NCI-H2107 treated with DMSO at 0.1 percent for 48 hours (cell line): ENCODE results near the gene TSPAN9.
A peak's percentile ranks its signal among the peaks of the same experiment; 100 is the strongest.

Source experiments
- DNase-seq: peaks from one replicate; lab custom pipeline; 2025; ENCODE audit not compliant: unreplicated experiment; lab: John Stamatoyannopoulos, UW

The TSPAN9 gene

DNA sequence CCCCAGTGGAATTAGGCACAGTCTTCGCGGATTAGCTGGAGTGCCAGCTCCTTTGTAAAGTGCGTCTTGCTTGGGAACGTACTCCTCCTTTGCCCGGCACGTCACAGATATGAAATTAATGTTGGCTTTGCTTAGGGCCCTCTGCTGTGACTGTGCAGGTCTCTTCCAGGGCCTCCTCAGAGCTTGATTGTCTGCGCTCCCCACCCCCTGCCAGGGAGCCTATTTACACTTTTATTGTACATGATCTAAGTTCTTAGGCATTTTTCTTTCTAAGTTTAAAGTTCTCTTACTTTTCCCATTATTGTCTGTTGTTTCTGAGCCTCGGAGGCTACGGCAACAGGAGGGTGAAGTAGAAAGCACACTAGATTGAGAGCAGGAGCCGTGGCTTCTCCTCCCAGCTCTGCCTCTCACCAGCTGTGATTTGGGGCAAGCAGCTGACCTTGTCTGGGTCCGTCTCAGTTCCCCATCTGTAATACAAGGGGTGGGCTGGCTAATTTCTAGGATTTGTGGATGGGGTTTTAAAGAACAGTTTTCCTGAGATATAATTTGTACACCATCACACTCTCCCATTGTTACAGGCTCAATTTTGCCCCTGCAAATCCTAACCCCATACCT lies 81.8 kb downstream of the TSPAN9 start:
- no peak for DNase-seq

DNA sequence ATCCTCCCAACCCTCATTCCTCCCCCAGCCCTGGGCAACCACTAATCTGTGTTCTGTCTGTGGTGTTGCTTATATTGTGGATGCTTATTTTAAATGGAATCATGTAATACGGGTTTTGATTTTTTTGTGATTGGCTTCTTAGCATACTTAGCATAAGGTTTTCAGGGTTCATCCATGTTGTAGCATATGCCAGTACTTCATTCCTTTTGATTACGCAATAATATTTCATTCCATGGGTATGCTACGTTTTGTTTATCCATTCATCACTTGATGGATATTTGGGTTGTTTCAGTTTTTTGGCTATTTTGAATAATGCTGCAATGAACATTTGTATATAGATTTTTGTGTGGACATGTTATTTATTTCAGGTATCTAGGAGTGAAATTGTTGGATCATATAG lies 82.9 kb downstream of the TSPAN9 start:
- DNase-seq = no peak

DNA sequence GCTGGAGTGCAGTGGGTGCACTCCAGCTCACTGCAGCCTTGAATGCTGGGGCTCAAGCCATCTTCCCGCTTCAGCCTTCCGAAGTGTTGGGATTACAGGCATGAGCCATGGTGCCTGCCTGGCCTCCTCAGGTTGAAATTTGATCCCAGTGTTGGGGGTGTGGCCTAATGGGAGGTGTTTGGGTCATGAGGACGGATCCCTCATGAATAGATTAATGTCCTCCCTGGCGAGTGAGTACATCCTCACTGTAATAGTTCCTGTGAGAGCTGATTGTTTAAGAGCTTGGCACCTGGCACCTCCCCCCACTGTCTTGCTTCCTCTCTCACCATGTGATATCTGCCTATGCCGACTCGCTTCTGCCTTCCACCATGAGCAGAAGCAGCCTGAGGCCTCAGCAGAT lies 84.7 kb downstream of the TSPAN9 start:
- DNase-seq = no peak

DNA sequence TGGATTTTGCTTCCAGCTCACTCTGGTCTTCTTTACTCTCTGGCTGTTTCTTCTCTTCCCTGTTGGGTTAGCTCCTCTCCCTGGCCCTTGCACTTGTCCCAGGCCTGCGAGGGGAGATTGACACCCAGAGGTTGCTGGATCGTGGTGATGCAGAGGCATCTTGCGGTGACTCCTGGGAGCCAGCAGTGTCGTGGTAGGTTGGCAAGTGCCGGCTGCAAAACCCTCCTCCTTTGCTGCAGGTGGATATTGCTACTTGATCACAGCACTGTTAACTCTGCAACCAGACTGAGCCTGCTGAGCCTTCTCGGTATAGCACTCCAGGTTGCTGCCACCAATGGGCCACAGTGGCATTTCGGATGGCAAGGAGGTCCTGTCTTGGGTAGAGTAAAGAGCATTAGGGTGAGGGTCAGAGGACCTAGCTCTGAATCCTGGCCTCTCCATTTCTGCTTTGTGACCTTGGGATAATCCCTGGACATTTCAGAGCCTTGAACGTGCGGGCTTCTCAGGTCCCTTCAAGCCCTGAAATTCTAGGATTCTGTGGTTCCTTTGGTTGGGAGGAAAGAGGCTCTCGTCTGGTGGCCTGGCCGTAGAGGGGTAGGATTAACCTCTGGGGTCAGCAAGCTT lies 87.4 kb downstream of the TSPAN9 start:
- no peak for DNase-seq

DNA sequence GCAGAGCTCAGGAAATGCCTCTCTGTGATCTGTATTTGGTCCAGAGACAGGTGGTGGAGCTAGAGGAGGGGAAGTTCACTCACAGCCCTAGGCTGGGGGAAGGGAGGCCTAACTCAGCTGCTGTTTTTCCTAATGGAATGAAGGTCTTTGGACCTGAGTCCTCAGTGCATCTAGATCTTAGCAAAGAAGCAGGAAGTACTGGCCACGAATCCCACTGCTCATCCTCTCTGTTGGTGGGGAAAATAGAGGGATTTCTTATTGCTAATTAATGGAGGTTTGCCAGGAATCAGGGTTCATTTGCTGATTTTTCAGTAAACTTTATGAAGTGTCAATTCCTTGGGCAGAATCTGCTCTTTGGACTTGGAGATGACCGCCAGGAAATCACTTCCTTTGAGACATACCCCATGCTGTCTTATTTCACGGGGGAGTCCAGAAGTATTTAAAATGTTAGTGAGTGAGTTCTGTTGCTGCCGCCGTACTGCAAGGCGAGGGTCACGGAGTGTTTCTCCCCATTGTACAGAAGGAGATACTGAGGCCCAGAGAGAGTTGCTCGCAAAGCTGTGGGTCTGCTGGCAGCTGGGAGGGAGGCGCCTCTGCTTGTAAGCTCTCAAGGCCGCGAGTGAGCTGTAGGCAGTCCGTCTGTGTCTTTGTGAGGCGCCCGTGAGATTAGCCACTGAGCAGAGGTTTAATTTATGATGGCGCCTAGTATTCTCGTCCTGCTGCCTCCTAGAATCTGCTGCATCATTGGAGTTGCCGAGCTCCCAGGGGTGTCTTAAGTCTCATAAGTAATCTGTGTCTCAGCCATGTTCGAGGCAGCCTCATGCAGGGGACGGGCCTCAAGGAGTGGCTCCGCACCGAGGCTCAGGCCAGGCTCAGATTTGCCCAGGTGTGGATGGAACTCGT lies 88.2 kb downstream of the TSPAN9 start:
- no peak for DNase-seq

DNA sequence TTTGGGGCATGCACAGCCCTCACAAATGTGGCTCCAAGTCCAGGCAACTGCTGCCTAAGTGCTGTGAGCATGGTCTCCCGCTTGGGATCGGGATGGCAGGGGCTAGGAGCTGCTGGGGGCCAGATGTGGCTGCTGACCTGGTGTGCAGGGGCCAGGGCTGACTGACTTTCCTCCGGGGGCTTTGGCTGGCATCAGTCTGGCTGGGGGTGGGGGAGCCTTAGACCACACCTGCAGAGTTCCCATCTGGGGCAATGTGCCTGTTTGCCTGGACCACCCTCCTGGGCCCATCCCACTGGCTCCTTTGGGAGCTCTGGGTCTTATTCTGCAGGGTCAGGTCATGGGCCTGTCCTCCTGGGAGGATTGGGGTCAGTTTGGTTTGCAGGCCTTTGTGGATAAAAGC lies 90.5 kb downstream of the TSPAN9 start:
- DNase-seq = no peak

DNA sequence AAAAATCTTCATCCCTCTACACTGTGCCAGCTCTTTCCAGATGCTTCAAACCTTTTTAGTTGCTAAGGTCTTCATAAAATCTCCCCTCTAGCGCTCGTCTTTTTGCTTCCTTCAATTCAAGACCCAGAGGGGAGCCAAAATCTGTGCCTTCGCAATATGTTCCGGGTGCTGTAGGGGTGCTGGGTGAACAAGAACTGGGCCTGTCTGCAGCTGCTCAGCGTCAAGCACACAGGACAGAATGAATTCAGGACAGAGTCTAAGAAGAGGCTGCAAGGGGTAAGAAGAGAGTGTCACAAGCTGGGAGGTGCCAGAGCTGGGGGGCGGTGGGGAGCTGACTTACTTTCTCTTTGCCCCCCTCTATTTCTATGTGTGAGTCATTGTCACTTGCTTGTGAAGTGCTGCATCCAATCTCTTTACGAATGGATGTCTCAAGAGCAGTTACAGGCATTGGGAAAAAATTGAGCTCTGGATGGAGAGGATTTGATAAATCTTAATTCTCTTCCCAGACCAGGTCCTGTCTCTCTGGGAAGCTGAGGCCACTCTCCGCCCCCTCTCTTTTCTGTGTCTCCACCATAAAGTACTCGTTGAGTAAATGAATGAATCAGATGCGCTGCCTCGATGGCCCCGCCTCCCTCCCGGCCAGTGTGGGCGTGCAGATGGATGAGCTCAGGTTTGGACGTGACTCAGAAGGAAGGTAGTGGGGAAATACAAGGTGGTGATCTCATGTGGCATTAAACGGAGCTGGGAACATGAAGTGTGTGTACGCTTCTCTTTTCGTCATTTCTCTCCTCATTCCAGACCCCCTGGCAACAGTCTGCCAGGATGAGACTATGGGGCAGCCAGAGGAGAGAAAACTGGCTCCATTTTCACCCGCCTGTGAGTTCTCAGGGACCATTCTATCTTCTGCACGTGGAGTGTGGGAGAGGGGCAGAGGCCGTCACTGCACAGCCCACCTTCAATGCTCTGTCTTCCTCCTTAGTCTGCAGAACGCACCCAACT lies 91.3 kb downstream of the TSPAN9 start:
- DNase-seq = no peak

DNA sequence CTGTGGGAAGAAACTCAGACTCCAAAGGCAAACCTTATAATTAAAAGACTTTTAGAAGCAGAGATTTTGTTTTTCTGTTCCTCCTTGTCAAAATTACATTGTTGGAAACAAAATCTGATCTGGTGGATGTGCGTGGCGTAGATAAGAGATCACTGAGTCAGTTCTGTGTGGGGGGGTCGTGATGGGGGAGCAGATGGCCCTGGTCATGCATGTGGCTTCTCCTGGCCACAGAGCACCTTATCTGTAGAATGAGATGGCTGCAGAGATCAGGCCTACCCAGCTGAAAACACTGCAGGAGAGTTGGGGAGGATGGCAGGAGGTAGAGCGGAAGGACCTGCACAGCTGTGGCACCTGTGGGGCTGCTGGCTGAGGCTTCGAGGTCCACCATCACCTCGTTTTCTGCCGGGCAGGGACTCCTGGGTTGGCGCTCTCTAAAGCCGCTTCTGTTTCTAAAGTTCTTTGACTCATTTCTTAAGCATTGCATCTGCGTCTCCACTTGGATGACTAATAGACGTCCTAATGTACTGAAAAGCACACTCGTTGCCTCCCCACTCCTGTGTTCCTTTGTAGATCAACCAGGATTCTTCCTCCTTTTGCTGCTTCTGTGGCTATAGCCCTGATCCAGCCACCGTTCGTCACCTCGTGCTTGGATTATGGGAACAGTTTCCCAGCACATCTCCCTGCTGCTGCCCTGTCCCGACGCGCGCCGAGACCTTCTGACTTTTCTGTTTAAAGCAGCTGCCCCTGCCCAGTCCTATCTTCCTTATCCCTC lies 93.4 kb downstream of the TSPAN9 start:
- DNase-seq = no peak

DNA sequence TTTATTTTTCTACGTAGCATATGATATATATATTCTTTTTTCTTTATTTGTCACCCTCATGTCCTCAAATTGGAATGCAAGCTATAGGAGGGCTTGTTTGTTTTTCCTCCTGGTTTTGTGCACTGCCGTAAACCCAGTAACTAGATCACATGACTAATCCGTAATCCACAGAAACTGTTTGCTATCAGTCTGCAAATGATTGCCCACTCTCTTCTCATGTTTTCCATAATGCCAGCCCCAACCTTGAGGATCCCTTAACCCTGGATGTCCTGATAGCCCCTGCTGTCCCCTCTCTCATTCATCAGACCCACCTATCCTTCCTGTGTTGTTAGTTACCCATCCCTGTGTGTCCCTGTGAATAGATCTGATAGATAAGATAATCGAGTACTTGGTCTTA lies 94.0 kb downstream of the TSPAN9 start:
- DNase-seq = no peak

DNA sequence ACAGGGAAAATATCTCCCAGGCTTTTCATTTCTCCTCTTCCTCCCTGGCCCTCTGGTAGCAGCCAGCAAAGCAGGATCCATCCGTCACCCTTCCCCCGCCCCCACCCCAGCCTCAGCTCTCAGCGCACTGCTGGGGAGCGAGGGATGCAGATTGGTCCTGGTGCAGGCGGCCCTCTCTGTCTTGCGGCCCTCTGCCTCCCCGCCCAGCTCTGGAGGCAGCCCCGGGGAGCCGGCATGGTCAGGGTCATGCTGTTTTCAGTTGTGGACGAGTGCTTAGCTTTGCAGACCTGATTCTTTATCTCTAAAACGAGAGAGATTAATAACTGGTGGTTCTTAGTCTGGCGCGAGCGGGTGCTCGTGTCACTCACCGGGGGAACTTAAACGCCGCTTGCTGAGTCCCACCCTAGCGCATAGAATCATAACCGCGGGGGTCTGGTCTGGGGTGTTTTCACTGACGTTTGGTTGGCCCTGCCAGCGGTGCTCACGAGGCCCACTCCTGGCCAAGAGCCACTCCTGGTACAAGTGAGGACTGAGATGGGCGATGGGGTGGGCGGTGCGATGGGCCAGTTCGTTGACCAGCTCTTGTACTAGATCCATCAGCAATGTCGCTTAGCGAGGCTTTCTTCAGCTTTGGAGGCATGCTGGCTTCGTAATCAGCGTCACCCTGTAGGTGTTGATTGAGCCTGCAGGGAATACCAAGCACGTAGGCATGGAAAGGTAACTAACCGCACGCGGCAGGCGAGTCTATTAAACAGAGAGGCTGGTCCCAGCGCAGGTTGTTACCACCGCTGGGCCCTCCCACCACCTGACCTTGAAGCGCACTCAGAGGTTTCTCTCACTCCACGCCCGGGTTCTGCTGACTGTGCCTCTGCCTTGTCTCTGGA lies 95.2 kb downstream of the TSPAN9 start:
- DNase-seq = no peak

DNA sequence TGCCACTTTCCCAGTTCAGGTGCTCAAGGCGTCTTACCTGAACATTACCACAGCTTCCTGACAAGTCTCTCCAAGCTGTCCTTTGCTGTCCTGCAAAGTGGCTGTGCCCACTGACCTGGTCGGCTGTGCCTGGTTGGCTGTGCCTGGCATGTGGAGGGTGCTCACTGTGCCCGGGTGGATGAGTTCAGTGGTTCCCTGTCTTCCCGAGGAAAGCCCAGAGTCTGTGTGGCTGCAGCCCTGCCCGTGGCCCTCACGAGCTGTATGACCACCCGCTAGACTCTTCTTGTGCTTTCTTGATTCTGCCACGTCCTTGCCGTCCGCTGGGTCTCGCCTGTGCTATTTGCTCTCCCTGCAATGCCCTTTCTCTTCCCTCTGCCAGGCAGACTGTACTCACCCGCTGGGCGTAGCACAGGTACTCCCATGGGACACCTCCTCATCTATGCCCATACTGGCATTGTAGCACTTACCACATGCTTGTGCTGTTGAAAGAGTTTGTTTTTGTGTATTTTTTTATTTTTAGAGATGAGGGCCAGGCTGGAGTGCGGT lies 95.9 kb downstream of the TSPAN9 start:
- DNase-seq = peak; percentile 73

DNA sequence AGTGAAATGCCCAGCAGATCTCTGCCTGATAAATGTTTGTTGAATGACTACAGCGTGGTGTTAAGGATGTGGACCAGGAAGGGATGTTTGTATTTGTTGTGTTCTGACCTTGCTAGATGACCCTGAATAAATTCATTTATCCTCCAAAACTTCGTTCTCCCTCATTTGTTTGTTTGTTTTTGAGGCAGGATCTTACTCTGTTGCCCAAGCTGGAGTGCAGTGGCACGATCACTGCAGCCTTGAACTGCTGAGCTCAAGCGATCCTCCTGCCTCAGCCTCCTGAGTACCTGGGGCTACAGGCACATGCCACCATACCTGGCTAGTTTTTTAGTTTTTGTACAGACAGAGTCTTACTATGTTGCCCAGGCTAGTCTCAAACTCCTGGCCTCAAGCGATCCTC lies 96.7 kb downstream of the TSPAN9 start:
- DNase-seq = no peak

DNA sequence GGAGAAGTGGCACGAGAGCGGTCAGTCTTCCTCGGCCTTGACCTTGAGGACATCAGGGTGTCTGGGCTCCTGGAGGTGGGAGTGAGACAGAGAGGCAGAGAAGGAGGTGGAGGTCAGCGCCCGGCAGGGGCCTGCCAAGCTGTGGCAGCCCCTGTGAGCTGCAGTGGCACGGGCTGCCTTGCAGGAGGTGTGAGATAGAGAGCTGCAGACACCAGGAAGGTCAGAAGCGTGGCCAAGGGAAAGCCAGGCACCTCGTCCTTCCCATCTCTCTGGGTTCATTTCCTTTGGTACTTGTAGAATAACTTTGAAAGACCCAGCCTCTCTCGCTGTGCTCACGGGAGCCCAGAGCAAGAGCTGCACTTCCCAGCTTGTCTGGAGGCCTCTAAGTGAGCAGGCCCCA lies 98.1 kb downstream of the TSPAN9 start:
- no peak for DNase-seq

DNA sequence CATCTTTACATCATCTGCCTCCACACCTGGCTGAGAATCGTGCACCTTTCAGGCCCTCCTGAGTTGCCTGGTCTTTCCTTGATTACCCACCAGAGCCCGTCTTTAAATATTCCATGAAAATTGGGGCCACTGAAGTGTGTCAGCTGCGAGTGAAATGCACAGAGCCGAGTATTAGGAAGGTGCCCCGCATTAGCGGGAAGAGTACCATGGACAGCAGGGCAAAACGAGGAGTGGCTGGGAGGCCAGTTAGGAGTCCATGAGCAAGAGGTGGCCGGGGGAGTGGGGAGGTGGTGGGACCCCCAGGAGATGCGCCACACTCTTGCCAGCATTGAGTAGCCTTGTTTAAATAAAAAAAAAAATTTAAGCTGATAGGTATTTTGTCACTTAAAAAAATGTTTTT lies 99.6 kb downstream of the TSPAN9 start:
- DNase-seq = no peak

DNA sequence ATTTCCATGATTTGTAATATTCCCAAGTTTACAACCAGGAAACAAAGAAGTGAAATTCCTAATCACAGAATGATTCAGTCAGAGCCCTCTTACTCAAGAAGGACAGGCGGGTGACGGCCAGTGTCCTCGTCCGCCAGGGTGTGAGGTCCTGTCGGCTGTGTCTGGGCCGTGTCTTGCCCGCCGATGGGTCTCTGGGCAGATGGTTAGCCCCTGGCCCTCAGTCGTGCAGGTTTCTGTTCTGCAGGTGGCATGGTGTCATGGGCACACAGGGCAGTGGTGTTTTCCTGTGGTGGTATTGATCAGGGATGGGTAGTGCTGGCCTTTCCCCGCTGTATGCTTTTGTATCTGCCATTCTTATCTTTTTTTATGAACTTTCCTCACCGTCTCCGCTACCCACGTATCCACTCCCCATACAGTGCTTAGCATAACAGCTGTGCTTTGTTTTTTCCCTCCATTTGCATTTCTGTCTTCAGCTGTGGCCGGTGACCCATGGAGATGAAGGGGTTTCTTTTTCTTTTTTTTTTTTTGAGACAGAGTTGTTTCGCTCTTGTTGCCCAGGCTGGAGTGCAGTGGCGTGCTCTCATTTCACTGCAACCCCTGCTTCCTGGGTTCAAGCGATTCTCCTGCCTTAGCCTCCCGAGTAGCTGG lies 100.7 kb downstream of the TSPAN9 start:
- DNase-seq = no peak

DNA sequence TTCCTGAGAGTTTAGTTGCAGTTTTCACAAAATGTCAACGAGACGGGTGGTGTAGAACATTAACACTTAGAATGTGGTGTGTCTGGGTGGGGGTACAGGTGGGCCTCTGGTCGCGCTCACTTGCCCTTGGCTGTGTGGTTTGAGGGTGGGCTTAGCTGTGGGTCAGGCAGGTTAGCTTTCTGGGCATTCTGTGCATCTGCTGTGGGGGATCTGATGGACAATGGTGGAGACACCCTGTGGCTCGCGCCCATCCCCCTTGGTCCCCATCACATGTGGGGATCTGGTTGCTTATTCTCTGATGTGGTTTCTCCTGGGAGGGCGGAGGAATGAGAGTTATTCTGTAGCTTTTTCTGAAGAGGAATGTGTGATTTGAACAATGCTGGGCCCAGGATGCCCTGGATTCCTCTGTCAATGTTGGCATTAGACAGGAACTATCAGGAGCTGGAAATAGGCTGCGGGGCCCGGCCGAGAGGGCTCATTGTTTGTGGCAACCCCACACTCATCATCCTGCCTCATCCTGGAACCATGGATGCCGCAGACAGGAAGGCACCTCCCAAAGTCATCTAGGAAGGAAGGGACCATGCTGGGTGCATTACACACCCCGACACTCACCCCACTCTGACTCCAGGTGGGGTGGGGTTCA lies 101.6 kb downstream of the TSPAN9 start:
- no peak for DNase-seq

DNA sequence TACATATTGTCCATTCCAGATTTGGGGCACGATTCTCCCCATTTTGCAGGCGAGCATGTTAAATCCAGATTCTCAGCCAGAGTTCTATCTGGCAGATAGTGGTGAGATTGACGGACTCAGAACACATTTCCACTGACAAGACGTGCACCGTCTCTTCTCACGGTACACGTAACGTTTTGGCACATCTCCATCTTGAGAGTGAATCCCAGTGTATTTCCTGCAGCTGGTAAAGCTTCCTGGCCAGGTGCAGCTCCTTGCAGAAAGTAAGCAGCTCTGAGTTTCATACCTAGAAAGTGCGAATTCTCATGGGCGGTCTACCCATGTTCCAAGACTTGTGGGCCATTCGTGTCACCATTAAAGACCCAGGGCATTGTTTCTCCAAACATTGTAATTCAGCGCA lies 102.6 kb downstream of the TSPAN9 start:
- DNase-seq = no peak

DNA sequence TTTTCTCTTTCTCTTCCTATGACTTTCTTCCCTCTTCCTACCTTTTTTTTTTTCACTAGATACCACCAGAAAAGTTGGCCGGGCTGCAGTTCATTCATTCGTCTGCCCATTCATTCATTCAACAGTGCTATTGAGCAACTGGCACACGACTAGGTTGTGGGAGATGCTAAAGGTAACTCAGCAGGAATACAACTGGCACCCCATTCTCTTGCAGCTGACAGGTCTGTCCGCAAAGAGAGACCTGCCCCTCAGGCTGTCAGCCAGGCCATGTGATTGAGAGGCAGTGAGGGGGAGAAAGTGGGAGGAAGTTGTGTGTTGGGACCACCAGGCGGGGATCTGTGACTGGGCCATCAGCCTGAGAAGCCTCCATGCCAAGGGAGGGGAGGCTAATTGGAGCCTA lies 105.2 kb downstream of the TSPAN9 start:
- DNase-seq = no peak
